Measurements from ENCODE around the gene CPEB1.

CPEB1 gene

DNA sequence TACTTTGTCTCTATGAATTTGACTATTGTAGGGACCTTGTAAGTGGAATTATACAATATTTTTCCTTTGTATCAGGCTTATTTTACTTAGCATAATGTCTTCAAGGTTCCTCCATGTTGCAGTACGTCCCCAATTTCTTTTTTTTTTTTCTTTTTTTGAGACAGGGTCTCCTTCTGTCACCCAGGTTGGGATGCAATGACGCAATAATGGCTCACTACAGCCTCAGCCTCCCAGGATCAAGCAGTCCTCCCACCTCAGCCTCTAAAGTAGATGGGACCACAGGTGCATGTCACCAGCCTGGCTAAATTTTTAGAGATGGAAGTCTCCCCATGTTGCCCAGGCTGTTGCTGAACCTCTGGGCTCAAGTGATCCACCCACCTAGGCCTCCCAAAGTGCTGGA is 66.5 kb downstream of the CPEB1 start:
- no peak for DNase-seq

DNA sequence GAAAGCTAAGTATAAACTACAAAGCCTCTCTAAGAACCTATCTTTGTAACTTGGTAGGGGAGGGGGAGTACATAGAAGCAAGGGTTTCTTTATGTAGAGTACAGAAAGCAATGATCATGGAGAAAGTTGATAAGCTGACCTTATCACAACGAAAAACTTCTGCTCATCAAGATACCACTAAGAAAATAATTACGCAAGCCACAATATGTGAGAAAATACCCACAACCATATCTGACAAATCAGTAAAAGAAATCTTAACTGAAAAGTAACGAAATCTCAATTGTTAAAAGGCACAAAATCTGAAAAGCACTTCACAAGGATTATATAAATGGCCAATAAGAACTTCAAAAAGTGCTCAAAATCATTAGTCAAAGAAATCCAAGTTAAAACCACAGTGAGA is 71.8 kb downstream of the CPEB1 start:
- DNase-seq: no peak

DNA sequence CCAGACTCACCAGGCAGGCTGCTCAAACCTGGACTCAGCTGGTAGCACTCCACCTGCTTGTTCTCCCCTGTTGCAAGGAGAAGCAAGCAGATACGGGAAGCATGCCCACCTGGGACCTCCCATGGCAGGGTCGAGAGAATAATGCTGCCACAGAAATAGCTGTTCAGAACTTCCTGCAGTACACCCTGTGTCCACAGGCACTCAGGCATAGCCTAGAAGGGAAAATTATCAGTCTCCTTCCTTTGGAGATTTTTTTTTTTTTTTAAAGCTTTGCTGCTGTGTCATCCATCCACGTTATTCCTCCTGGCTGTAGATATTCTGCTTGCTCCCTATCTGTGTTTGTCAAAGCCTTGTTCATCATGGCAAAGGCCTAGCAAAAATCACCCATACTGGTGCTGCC is 74.2 kb downstream of the CPEB1 start:
- DNase-seq: no peak

DNA sequence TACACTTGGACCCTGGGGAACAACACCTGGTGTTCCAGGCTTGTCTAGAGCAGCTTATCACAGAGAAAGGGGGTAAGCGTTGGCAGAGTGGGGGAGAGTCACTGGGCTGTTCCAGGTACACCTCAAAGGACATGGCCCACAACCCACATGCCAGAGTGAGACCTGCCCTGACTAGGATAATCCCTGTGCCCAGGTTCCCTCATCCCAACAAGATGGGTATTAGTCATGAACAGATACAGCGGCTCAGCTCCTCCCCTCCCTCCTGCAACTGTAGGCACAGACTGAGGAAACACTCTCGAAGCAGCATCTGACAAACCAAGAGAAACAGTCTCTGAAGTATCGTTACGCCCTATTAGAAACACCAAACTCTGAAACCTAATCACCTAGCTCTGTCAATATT is 74.9 kb downstream of the CPEB1 start:
- DNase-seq: no peak

DNA sequence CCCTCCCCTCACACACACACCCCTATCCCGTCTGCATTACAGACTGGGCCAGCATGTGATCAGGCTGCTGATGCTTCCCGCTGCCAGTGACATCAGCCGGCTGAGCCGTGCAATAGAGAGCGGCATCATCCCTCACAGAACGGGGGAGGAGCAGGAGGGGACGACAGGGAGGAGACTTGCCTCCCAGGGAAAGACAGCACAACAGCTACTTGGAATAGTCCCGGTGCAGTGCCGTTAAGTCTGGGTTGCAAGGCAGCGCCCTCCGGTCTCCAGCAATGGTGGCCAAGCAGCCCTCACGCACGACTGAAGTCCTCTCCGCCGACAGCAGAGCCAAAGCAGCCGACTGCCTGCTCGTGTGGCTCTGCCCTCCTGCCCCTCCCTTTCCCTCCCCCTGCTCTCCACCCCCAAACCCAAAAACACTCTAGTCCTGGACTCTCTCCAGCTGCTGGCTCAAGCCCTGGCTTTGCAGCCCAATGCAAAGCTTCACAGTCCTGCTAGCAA is 75.4 kb downstream of the CPEB1 start:
- DNase-seq: no peak

DNA sequence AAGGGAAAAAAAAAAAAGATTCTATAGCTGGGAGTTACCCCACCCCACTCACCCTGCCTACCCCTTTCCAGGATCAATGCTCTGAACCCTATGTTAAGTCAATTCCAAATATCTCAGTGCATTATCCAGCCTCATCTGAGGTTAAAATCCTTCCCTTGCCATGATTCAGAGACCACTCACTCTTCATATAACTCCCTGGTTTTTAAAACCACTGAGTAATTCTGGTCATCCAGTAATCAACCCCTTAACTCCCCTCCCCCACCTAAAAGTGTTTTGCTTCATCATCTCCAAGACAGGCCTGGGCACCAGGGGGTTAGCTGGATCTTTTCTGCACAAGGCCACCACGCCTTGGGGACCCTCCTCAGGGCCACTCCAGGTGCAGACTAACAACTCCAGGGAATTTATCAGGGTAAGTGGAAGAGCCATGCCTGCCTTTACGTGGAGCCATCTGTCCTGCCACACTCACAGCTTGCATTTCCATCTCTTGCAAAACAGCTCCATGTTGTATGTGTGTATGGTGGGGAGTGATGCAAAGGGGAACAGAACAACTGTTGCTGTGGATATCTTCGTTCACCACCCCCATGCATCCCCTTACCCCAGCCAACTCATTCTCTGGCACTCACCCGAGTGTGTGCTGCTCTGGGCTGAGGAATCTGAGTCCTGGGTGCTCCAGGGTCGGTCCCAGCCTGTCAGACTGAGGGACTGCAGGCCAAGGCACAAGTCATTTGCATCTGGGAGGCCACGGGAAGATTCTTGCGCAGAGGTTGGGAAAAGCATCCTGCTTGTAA is 76.2 kb downstream of the CPEB1 start:
- DNase-seq: no peak

DNA sequence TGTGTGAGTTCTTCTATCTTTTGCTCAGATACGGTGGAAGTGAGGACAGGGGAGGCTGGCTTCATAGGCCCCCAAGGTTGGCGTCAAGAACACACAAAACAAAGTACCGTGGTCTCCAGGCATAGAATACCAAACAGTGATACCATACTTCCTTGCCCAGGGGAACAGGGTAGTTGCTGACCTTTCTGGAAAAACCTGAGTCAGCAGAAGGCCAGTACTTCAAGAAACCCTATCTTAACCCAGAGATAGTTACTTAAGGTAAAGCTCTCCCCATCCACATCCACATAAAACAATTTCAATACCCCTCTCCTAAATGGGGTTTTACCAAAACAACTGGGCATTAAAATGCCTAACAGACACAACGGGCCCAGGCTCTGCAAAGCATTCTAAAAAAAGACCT is 77.3 kb downstream of the CPEB1 start:
- no peak for DNase-seq

DNA sequence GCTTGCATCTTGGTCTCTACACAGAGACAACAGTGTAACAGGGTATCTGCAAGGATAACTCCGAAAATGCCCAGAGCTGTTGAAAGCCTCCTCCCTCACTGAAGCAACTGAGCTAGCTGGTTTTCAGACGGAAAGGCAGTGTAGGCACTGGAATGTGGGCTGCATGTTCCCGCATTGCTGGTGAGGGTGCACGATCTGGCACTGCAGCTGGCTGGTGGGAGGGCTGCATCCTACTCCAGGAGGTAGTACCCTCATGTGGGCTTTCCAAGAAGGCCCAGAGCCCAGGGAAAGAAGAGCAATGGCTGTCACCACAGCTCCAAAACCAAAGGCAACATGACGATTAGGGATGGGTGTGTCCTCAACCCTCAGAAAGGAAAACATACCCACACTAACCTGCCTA is 78.2 kb downstream of the CPEB1 start:
- no peak for DNase-seq

DNA sequence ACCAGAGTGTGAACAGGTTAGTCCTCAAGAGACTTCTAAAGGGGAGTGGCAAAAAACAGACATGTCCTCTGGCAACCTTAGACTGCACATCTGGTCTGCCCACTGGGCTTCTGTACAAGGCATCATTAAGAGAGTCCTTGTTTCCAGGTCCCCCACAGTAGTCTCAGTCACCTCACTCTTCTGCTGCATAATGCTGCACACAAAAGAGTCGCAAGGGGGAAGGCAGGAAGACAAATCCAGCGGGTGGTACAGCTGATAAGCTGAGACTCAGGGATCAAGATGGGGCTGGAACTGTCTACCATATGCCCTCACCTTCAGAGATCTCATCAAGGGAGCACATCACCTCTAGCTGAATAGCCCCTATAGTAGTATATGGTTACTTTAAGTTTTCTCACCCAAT is 79.5 kb downstream of the CPEB1 start:
- DNase-seq: no peak

DNA sequence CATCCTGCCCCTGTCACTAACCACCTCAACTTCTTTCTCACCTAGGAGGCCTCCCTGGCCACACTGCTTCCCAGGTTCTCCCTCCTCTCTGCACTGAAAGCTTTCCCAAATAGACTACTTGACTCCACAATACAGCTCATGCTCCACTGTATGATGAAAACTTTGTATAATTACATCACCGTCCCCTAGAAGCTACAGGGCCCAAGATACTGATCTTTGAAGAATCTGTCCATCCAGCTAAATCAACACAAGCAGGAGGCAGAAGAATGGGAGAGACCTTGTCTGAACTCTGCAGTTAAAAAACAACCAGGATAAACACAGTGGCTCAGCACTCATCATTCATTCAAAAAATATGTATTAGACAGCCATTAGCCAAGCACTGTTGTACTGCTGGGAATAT is 80.5 kb downstream of the CPEB1 start:
- no peak for DNase-seq

DNA sequence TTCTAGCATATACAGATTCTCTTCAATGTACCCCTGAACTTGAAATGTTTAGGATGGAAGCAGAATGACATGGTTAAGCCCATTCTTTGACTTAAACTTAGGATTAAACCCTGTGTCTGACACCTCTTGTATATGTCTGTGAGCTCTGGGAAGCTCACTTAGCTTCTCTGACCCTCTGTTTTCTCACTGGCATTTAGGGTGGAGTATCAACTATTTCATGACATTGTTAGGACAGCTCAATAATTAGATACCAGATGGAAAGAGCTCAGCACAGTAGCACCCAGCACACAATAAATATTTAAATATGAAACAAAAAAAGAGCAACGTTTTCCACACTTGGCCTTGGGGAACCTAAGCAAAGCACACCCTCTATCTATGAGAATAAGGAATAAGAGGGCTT is 88.7 kb downstream of the CPEB1 start:
- DNase-seq: no peak

DNA sequence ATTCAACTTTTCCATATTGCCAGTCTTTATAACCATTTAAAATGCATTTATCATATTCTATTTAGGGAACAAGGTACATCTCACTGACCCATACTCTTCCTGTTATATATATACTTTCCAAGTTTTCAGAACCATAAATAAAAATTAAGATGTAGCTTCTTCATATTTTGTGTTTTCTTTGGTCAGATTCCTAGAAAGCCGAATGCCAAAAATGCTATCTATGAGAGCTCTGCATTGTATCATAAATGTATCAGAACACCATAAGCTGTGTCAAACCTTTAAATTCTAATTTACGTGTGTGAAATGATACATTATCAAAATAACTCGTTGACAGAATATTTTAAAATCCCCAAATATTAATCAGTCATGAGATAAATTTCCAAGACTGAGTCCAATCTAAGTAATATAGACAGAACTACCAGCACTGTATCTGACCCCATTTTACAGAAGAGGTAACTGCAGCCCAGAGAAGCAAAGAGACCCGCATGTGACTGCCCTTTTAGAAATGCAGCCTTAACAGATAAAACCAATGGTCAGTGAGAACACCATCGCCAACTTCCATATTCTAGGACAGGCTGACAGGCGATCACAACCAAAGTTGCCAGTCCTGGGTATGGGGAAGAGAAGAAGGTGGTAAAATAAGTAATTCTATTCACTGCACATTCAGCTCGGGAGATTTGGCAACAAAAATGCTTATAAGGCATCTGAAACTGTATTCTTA is 90.7 kb downstream of the CPEB1 start:
- no peak for DNase-seq

DNA sequence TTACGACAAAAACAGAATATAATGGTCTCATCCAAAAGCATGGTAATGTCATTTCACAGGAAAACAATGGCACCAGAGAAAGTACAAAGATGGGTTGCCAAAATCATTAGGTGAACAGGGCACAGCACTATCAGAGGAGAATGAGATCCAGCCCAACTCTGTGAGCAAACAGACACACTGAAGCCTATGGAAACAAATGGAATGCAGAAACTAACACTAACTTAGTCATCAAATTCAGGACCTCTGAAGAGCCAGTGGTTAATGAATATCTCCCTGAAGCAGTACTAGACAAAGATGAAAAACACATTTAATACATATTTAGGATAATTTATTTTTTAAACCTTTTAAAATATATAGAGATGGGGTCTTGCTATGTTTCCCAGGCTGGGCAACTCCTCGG is 92.3 kb downstream of the CPEB1 start:
- DNase-seq: no peak

DNA sequence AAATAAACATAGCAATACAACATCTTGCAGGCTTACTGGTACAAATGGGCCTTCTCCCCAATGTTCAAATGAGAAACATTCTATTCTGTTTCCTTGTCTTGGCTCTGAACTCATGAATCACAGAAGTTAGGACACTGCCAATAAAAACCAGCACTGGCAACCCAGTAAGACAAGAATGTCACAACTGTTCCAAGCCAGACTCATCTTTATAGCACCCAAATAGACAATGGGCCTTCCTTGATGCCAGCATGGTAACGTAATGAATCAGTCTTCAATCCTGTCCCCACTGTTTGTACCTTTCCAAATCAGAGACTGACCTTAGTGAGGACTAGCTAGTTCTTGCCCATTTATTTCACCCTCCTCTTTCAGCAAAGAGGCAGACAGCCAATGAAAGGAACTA is 92.8 kb downstream of the CPEB1 start:
- no peak for DNase-seq

DNA sequence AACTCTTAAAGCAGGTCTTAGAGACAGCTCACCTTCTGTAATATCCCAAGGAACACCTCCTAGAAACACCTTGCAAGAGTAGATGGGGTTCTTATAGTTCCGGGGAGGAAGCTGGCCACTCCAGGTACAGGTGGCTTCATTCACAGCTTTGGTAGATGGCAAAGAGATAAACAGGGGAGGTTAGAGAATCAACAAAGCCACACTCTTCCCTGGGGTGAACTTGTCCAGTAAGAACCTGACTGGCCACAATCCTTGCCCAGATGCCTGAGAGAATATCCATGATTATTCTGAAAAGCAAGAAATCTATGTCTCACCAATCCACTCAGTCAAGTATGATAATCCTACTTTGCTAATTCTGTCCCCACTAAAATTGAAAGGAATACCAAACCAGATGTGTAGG is 93.3 kb downstream of the CPEB1 start:
- DNase-seq: no peak

DNA sequence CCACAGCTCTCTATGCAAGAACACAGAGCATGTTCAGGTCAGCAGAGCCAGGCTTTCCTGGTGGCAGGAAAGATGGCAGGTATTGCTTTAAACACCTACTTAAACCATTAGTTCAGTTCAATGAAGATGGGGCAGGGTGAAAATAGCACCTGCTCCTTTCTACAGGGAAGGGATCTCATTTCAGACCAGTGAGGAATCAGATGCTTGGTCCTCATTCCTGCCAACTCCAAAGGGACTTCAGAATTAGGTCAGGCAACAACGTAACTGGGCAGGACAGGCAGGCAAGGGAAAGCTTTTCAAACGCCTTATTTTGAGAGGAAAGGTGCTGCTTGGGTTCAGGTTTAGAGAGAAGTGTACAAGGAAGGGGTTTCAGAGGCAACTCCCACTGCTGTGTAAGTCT is 94.3 kb downstream of the CPEB1 start:
- DNase-seq: peak; percentile 4

DNA sequence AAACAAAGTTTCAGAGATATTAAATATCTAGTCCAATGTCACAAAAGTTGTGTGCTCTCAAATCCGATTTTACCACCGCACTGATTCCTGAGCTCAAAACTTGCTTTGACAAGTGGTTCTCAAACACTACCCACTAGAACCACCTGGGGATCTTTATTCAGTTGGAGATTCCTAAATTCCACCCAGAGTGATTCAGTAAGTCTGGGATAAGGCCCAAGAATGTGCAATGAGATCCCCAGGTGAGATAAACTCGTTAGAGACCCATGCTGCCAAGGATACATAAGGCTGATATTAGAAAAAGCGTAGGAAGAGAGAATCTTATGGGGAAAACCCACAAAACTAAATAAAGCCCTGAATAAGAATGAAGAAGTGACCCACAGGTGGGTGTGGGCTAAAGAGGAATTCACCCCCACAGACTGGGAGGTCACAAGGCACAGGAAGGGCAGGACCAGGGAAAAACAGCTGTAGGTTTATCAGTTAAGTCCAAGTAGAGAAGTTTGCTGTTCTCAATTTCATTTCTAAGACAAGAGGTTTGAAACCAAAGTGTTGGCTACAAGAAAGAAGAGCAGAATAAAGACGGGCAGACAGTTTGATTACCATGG is 95.4 kb downstream of the CPEB1 start:
- no peak for DNase-seq

DNA sequence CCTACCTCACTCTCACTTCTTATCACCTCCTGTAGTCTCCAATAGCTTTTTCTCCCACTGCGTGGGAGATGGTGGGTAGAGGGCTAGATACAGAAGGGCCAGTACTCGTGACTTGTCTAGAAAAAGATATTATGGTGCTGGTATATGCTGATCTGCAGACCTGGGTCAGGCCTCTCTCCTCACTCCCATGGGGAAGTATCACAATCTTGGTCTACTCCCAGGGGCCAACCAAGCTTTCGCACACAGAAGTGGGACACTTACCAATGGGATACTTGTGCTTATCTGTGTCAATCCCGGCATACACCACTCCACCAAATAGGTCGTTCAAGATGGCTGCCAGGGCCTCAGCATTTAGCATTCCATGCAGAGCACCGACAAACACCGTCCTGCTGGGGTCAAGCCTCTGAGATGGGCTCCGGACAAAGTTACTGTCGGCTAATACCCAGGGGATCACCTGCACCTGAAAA is 97.9 kb downstream of the CPEB1 start:
- peak; percentile 35 for DNase-seq

DNA sequence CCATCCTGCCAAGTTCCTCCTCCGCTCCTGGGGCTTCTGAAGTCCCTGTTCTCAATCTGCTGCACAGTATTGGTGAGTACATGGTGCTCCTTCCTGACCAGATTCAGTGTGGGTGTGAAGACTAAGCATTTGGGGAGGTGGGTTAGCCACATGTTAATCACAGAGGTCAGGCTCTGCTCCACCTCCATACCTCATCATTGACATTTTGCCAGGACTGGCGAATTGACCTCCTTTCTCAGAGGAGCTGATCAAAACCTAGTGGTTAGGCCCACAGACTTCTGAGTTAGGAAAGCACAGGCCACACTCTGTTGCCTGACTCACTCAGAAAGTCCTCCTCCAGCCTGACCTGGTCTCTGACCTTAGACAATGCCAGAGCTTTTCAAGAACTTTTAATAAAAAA is 98.5 kb downstream of the CPEB1 start:
- DNase-seq: no peak

DNA sequence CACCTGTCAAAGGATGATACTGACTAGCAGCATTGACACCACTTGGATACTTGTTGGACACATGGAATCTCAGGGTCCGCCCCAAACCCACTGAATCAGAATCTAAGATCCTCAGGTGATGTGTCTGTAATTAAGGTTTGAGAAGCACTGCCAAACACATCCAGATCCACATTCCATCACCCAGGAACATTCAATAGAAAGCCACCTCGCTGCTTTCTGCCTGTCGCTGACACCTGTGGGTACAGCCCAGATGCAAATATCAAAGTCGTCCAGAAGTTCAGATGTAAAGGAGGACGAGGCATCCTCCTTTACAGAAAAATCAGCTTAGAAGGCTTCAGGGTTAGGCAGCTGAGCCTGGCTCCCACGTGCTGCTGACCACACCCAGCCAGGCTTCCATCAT is 101.7 kb downstream of the CPEB1 start:
- no peak for DNase-seq

DNA sequence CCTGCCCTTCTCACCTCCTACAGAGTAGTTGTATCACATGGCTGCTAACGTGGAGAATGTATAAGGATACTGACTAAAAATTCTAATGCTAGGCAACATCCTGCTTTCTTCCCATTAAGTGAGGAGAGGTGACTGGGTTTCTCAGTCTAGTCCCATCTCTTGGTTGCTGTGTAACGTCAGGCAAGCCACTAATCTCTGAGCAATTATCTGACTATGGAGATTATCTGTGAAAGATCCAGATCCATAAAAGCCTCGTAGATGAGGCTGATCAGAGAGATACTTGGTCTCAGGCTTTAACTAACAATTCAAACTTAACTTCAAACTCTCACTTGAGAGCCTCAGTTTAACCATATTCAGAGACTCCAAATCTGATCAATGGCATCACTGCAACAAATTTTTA is 102.2 kb downstream of the CPEB1 start:
- no peak for DNase-seq

DNA sequence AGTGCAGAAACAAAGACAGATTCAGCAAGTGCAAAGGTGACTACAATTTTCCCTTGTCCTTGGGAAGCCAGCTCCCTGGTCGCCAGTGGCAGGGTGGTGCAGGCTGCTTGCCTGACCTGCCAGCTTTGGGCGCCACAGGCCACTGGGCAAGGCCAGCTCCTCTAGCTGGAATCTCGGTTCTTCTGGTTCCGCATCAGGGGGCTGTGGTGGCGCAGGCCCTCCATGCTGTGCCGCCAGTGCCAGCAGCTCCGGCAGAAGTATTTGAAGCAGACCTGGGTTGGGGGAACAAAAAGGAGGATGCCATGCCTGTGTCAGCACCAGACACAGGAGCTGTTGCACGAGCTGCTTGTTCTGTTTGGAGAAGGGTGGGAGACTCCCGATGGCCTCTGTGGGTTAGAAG is 102.7 kb downstream of the CPEB1 start:
- DNase-seq: no peak

DNA sequence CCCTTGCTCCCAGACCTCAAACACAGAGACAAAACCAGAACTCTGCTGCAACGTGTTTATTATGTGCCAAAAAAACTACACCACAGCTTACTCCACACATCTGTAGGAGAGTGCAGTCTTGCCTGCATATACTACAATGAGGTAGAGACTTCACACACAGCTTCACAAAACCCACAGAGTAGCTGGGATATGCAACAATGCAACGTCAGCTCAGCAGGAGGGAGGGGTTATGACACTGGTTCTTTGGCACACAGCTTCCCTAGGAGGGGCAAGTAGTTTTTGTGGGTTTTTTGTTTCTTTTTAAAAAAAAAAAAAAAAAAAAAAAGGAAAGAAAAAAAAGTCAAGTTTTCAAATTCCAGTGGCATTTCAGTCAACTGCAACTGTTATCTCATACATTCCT is 104.0 kb downstream of the CPEB1 start:
- no peak for DNase-seq

DNA sequence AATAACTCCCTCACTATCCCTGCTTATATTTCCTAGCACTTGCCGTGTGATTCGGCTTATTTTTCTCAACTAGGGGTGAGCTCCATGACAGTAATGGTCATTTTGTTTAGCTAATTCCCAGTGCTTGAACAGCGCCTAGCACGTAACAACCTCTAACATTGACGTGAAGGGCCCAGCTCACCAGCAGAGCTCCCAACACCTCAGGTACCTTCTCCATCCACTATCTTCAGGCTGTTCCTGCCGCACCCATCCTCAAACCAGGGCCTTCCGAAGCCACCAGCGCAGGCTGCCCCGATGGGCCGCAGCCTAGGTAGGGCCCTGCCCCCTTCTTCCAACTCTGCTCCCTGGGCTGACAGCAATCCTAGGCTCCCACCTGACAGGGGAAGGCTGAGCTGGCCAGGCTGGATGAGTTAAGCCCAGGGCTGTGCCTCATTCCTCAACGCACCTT is 106.2 kb downstream of the CPEB1 start:
- DNase-seq: peak; percentile 69
